ENCODE data around the gene ATP2B2. TPM values are rescaled to one million over a fixed set of nuclear protein-coding genes. Genes with fewer than 3 reads are reported as not detected.

ATP2B2 gene
- total and polyA plus RNA-seq, 2 of the 8 experiments (the other 6 are each of a cell fraction or from before 2014, with no cell fraction given), result 0.14 to 1.2 TPM

- H2AK5ac ChIP-seq (ENCODE audit: low read depth, low read length), result 0 out of 2 replicates have a peak overlapping the region, but pooled peaks have one; percentile 39
- DNase-seq (ENCODE audit: low read depth in 1 of 2, low spot score in 2 of 2), result peak in 1 of 2 experiments; percentile 30
- no peaks in the 10 kb centered on the region for H3K27me3 ChIP-seq (replicated peaks in 1 of 4; ENCODE audit: control insufficient read depth in 3 of 4, extremely low read depth in 1 of 4, insufficient read depth in 3 of 4, low read length in 3 of 4)
- H2BK120ac ChIP-seq (replicated peaks; ENCODE audit: low read depth, low read length), result no peak overlapping the region
- no peak overlapping the region for H3K18ac ChIP-seq (ENCODE audit: extremely low read depth, low read length)
- no peak overlapping the region for H3K14ac ChIP-seq (ENCODE audit: insufficient read length)
- H3K56ac ChIP-seq (replicated peaks; ENCODE audit: insufficient read length, low read depth, low read length), result no peak overlapping the region
- H3K23ac ChIP-seq (ENCODE audit: insufficient read length), result no peak overlapping the region
- H3K9ac ChIP-seq (replicated peaks in 1 of 4; ENCODE audit: extremely low read depth in 1 of 4, low read depth in 3 of 4, low read length in 3 of 4), result no peak overlapping the region
- no peaks in the 10 kb centered on the region for H3K79me2 ChIP-seq (ENCODE audit: control insufficient read depth in 1 of 2, insufficient read depth in 2 of 2, low read length in 2 of 2)
- 66% methylated on average over 6 of the region's 6 CpGs; no CpG with 5 or more reads in 1 of the 2 experiments for WGBS, 2 experiments (ENCODE audit: extremely low coverage in 1 of 2, insufficient coverage in 1 of 2, insufficient read length in 1 of 2, insufficient replicate concordance in 2 of 2, low coverage in 1 of 2, low lambda C conversion rate in 2 of 2, missing lambda C conversion rate in 1 of 2)
- no peak overlapping the region for H2BK12ac ChIP-seq (ENCODE audit: low read depth, low read length)
- no peak overlapping the region for H4K91ac ChIP-seq (replicated peaks; ENCODE audit: insufficient read length, low read length)
- H2BK20ac ChIP-seq (ENCODE audit: low read length), result no peak overlapping the region
- CTCF ChIA-PET (ENCODE audit: partially characterized antibody), result interaction anchor here (0.7 to 4.7 kb wide), 5 partner anchors 13 to 29 kb away, joined by 4 to 18 read pairs (median 4); no protein-coding TSS in a partner anchor
- H3K27ac ChIP-seq (ENCODE audit: low read depth, low read length), result no peak overlapping the region
- no peak overlapping the region for H4K5ac ChIP-seq (ENCODE audit: insufficient read length, low read depth, low read length)
- H3K9me3 ChIP-seq (ENCODE audit: insufficient read depth in 2 of 2, low read depth in 1 of 2, low read length in 1 of 2), result no peaks in the 10 kb centered on the region
- no peaks in the 10 kb centered on the region for H4K20me1 ChIP-seq (replicated peaks in 1 of 2; ENCODE audit: control insufficient read depth in 1 of 2, insufficient read depth in 2 of 2, low read length in 2 of 2)
- H4K8ac ChIP-seq (ENCODE audit: extremely low read depth, insufficient read depth, low read length), result no peak overlapping the region
- no peaks in the 10 kb centered on the region for H3K36me3 ChIP-seq (ENCODE audit: control insufficient read depth in 2 of 4, insufficient read depth in 4 of 4, low read length in 3 of 4)
- H3K23me2 ChIP-seq (ENCODE audit: low read depth, low read length), result no peaks in the 10 kb centered on the region
- H2AFZ ChIP-seq (ENCODE audit: low read length), result no peak overlapping the region
- POLR2A ChIA-PET (ENCODE audit: partially characterized antibody), result no interaction called here
- H3K4me1 ChIP-seq (replicated peaks in 1 of 4; ENCODE audit: control insufficient read depth in 3 of 4, insufficient read depth in 4 of 4, low read length in 3 of 4), result peaks cover 0 to 1% (median 0%) of the 10 kb centered on the region in 4 experiments; a peak in 1 of 7 replicates
- no peaks in the 10 kb centered on the region for H3K79me1 ChIP-seq (ENCODE audit: low read depth, low read length)
- no peak overlapping the region for H2BK5ac ChIP-seq (ENCODE audit: low read depth, low read length)
- H3K4ac ChIP-seq (replicated peaks; ENCODE audit: insufficient read length, low read depth, low read length), result no peak overlapping the region
- FAIRE-seq, result no peak
- no peak overlapping the region for H2BK15ac ChIP-seq (ENCODE audit: low read length)
- H3K4me3 ChIP-seq (ENCODE audit: extremely low read depth in 1 of 4, insufficient read depth in 2 of 4, low read depth in 3 of 4, low read length in 4 of 4), result no peak overlapping the region
- TF ChIP-seq RXRA (IDR thresholded peaks at IDR 0.05; ENCODE audit: insufficient read depth, low read depth, low read length), result no peak
- TF ChIP-seq SUZ12 (IDR thresholded peaks at IDR 0.05; ENCODE audit: low read length), result no peak
- TF ChIP-seq MAX (IDR thresholded peaks at IDR 0.05), result no peak
- no peak for TF ChIP-seq POU5F1 (IDR thresholded peaks at IDR 0.05; ENCODE audit: low read depth, low read length)
- TF ChIP-seq SP4 (IDR thresholded peaks at IDR 0.05; ENCODE audit: low read length), result no peak
- no peak overlapping the region for H3K4me2 ChIP-seq (ENCODE audit: insufficient read depth in 1 of 2, low read depth in 2 of 2, low read length in 2 of 2)
Observed at GRCh38 chr3:10547841-10548783, 42.7 kb upstream of the ATP2B2 start.

Measured in H1 (cell line).